Measurements from ENCODE around the gene MTARC1. TPM values are rescaled to one million over a fixed set of nuclear protein-coding genes. Genes with fewer than 3 reads are reported as not detected.

MTARC1 gene
- total and polyA plus RNA-seq, 9 of the 15 experiments (the other 6 are each of a cell fraction or from before 2014, with no cell fraction given) = 0.07 to 0.14 (median 0.11) TPM; not detected in 6

GRCh38 chr1:220819467-220820026 lies 32.8 kb downstream of the MTARC1 start:
- no peaks in the 10 kb centered on the region for H3K9me1 ChIP-seq (ENCODE audit: control insufficient read depth, insufficient read depth, low read length)
- ATAC-seq (no peak), DNase-seq (ENCODE audit: extremely low read depth in 1 of 4, low spot score in 3 of 4) (no peak), FAIRE-seq (no peak)
- H3K4me3 ChIP-seq = no peak overlapping the region
- H3K79me2 ChIP-seq (ENCODE audit: control insufficient read depth, insufficient read depth, low read length) = no peaks in the 10 kb centered on the region
- H3K27ac ChIP-seq (ENCODE audit: extremely low read depth, low read depth, low read length) = no peak overlapping the region
- no peak overlapping the region for H2AFZ ChIP-seq (ENCODE audit: low read depth, low read length)
- H3K27me3 ChIP-seq (ENCODE audit: control insufficient read depth in 2 of 2, insufficient read depth in 2 of 2, low read length in 2 of 2) = no peaks in the 10 kb centered on the region
- no peaks in the 10 kb centered on the region for H3K9me3 ChIP-seq (replicated peaks; ENCODE audit: control insufficient read depth, insufficient read depth, low read depth, low read length)
- WGBS (ENCODE audit: insufficient coverage, low coverage, missing lambda C conversion rate) = 0% methylated on average over 1 of the region's 1 CpG
- H3K4me2 ChIP-seq (ENCODE audit: insufficient read depth, low read length) = no peak overlapping the region
- H4K20me1 ChIP-seq (replicated peaks; ENCODE audit: control insufficient read depth, insufficient read depth, low read length) = no peaks in the 10 kb centered on the region
- H3K36me3 ChIP-seq (ENCODE audit: control insufficient read depth, insufficient read depth, low read length) = no peaks in the 10 kb centered on the region
- no peaks in the 10 kb centered on the region for H3K4me1 ChIP-seq (replicated peaks in 1 of 2; ENCODE audit: control insufficient read depth in 2 of 2, insufficient read depth in 2 of 2, low read length in 2 of 2)
- BruUV-seq (replicated peaks) = no TSS peak
- ChIA-PET CTCF (ENCODE audit: low intra/inter-chr PET ratio) (no interaction called here), POLR2A (interaction anchor here (1.2 kb wide), 1 partner anchor 360 kb away, joined by 3 read pairs; no protein-coding TSS in a partner anchor)
- intact Hi-C loops (cut with micrococcal nuclease) (loop anchor here (10.0 kb wide), 1 partner anchor 195 kb away; no protein-coding TSS in a partner anchor), in situ Hi-C loops (cut with MboI) (loop anchor here (10.0 kb wide), 3 partner anchors 385 to 1635 kb away; no protein-coding TSS in a partner anchor)
- H3K9ac ChIP-seq (ENCODE audit: insufficient read depth in 1 of 2, low read depth in 2 of 2, low read length in 2 of 2) = no peak overlapping the region
- TF ChIP-seq ATF3 (IDR thresholded peaks at IDR 0.05) (no peak), ATF3 (CRISPR knock-in tag; conservative IDR thresholded peaks at IDR 0.05) (no peak), HDAC1 (IDR thresholded peaks at IDR 0.05) (no peak), AFF4 (CRISPR knock-in tag; IDR thresholded peaks at IDR 0.05) (no peak), CHAMP1 (IDR thresholded peaks at IDR 0.05) (no peak), PURB (CRISPR knock-in tag; IDR thresholded peaks at IDR 0.05; ENCODE audit: low read depth) (no peak)
